NCI-H524 treated with DMSO at 0.1 percent for 48 hours (cell line): ENCODE results near the gene MPG.
A peak's percentile ranks its signal among the peaks of the same experiment; 100 is the strongest.
"Not testable (repeated sequence)": the region's sequence is repeated elsewhere in the genome, so short reads cannot be mapped to it uniquely, and the experiment has no call there.

Experiments used
- DNase-seq: peaks from one replicate; lab custom pipeline; 2025; lab: John Stamatoyannopoulos, UW

Gene MPG, protein sequence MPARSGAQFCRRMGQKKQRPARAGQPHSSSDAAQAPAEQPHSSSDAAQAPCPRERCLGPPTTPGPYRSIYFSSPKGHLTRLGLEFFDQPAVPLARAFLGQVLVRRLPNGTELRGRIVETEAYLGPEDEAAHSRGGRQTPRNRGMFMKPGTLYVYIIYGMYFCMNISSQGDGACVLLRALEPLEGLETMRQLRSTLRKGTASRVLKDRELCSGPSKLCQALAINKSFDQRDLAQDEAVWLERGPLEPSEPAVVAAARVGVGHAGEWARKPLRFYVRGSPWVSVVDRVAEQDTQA

DNA sequence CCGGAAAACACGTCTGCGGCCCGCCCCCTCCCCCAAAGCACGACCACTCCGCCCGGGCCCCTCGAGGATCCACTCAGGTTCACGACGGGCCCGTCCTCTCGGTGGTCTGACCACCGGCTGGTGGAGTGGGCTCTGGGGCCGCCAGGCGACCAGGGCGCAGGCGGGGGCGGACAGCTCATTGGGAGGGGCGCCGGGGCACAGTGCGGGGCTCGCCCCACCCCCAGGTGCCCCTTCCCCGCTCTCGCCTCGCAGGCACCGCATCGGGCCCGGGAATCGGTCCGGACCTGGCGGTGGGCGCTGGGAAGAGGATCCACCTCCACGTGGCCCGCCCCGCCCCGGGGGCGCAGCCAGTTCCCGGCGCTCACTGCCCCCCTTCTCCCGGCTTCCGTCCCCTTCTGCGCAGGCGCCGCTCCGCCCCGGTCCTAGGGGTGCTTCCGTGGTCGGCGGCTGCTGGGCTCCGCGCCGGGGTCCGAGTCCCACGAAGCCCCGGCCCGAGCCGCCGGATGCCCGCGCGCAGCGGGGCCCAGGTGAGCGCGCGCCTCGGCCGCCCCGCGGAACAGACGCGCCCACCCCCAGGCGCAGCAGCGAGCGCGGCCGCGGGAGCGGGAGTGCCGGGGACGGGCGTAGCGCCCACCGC is at the start of gene MPG:
MPG (plus strand) TSS at position 419 of the 637 bp plus-strand sequence; CDS start at position 504, 85 bp downstream.
- peak; percentile 36 for DNase-seq

DNA sequence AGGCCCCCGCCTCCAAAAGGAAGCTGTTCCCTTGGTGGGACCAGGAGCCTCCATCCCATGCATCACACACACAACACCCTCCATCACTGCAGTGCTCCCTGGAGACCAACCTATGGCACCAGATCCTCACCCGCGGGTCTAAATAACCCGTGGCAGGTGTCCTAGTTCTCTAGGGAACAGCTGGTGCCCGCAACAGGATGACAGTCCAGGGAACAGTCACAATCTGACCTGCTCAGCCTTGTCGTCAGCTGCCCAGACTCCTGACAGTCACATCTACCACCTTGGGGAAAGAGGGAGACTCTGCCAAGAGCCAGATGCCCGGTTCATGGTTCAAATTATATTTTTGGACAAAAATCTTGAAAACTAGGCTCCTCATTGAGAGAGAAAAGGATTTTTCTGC is 47.4 kb upstream of the MPG start:
- not testable (repeated sequence) for DNase-seq

DNA sequence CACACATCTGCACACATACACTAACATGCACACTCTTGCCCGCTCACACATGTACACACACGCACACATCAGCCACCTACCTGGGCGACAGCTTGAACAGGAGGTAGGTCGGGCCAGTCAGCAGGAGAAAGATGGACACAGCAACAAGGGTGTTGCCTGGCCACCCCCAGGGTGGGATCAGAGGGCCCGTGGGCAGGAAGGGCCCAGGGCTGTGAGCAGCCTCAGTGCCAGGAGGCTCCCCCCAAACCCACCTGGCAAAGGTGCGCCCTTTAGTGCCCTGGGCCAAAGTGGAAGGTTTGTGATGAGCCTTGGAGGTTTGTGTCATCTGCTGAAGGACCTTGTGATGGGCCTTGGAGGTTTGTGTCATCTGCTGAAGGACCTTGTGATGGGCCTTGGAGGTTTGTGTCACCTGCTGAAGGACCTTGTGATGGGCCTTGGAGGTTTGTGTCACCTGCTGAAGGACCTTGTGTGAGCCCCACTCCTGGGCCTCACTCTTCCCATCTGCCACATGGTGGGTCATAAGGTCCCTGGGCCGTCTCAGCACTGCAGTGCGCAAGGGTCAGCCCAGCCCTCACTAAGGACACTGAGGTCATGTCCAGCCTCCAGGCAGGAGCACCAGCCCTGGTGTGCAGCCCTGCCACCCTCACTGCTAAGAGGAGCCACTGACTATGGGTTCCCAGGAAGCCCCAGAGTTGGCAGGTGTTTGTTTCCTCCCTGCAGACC is 44.7 kb upstream of the MPG start:
- not testable (repeated sequence) for DNase-seq

DNA sequence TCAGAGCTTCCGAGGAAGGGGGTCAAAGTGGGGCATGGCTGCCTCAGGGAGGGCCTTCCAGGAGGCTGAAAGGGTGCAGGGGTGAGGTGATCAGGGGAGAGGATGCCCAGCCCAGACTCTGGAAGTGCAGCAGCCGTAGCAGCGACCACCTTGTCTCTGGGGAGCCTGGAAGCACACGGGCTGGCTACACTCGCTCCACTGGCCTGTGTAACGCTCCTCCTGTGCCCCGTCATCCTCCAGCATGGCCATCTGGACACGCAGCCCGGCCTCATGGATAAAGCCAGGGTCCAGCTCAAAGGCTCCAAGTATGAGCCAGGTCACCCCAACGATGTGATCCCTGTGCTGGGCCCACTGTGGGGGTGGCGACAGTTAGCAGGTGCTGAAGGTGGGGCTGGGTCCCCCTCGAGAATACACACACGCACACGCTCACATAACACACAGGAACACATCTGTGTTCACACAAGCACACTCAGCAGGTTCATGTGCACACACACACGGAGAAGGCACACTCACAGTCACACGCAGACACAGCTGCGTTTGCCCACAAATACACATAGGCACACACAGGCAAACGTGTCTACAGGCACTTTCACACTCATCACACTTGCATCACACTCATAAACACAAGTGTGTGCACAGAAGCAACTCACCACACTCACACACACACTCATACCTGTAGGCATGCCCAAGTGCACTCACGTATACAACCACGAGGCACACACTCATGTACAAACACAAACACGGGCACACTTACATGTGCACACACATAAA is 44.0 kb upstream of the MPG start:
- DNase-seq: no peak

- no peak for DNase-seq
Measured at GRCh38 chr16:34648-34987, 43.4 kb upstream of the MPG start.

- DNase-seq: no peak
Measured at GRCh38 chr16:35011-35677, 42.9 kb upstream of the MPG start.

GRCh38 chr16:35678-36305 is 42.2 kb upstream of the MPG start:
- DNase-seq: no peak

GRCh38 chr16:36336-36984 is 41.6 kb upstream of the MPG start:
- no peak for DNase-seq

- DNase-seq: no peak
Measured at GRCh38 chr16:37511-37910, 40.5 kb upstream of the MPG start.

DNA sequence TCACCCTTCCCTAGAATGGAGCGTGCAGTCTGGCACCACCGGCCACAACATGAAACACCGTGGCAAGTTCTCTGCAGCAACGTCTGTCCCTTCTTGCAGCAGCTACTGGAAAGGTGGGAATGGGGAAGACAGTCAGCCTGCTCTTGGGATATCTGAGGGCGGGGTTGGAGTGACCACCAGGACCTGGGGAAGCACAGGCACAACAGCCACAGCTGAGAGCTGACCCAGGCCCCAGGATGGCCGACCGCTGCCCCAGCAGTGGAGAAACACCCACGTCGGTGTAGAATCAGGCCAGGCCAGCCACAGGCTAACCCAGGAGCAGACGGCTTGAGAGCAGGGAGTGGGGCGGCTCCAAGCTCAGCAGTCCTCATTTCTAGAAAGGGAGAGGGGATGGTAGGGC is 39.8 kb upstream of the MPG start:
- DNase-seq: not testable (repeated sequence)

GRCh38 chr16:38941-39892 is 38.8 kb upstream of the MPG start:
- DNase-seq: no peak

DNA sequence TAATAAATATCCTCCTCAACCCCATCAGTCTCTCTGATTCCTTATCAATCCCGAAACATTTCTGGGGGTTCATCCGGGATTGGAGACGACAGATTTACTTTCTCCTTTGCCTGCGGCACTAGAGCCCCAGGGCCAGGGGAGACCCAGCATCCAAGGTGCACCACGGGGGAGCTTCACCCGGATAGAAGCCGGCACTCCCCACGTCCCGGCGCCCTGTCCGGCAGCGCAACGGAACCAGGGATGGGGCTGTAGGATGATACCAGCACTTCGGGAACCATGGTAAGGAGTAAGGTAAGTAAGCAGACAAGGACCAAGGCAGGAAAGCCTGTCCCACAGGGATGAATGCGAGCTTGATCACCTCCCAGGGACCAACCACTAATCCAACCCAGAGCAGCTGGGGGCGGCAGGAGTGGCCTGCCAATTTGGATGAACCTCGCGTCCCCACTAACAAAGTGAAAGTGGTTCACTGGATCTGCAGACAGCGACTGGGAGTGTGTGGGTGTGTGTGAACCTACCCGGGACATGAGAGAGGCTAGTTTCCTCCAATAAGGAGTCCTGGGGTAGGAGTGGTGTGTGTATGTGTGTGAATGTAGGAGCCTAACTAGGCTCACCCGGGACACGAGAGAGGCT is 36.5 kb upstream of the MPG start:
- DNase-seq: no peak

DNA sequence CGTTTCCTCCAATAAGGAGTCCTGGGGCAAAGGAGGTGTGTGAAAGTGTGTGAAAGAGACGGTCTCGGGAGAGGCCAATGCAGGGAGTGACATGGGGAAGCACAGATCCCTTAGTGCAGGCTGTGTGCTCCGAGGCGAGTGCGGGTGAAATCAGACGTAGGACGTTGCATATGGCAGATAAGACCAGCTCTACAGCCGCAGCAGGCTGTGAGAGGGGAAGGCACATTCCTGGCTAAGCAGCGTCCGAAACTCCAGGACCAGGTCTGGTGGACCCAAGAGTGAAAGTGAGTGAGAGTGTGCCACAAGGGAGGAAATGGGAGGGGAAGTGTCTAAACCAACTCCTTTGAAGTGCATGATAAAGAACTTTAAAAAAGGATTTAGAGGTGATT is 36.0 kb upstream of the MPG start:
- no peak for DNase-seq

DNA sequence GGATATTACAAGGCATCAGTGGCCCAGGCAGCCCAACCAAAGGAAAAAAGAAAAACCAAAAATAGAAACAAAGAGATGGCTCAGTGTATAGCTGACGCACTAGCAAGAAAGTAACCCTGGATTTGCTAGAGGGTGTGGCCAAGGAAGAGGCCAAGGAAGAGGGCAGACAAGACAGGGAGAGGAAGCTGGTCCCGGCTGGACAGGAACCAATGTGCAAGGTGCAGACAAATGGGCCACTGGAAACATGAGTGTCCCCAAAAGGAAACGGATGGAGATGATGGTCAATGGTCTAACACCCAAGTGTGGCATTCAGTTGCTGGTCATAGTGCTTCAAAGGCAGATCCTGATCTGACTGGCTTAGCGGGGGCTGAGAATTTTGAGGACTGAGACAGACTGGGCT is 35.3 kb upstream of the MPG start:
- DNase-seq: no peak

GRCh38 chr16:43294-43693 is 34.7 kb upstream of the MPG start:
- DNase-seq: no peak

DNA sequence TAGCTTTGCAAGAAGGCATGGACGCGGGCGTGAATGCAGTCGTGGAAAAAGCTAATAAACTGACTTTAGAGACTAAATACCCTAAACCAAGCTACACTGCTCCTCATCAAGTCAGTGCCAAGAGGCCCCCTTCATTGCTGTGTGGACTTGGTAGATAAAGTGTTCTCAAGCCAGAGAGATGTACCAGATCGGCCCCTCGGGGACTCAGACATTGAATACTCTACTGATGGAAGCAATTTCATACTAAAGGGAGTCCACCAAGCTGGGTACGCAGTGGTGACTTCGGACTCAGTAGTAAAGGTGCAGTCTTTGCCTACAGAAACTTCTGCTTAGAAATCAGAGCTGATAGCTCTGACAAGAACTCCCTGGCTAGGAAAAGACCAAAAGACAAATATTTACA is 33.4 kb upstream of the MPG start:
- DNase-seq: no peak

DNA sequence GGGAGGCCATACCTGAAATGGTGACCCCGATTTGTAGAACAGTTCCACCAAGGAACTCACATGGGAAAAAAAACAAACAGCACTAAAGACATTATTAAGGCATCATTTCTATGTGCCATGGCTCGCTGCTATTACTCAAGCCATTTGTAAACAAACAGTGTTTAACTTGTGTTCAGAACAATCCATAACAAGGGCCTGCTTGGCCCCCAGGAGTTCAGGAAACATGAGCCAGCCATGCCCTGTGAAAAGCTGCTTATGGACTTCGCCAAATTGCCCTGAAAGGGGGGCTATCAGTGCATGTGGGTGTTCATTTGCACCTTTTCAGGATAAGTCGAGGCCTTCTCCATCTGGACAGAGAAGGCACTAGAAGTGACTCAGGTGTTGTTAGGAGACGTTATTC is 32.6 kb upstream of the MPG start:
- no peak for DNase-seq

DNA sequence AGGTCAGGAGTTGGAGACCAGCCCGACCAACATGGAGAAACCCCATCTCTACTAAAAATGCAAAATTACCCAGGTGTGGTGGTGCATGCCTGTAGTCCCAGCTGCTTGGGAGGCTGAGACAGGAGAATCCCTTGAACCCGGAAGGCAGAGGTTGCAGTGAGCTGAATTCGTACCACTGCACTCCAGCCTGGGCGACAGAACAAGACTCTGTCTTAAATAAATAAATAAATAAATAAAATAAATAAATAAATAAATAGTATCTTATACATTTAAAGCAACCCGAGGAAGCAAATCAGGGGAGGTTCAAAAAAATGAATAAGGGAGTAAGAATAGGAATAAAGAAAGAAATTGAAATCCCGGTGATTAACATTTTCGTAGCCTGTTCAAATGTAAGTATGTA is 31.5 kb upstream of the MPG start:
- not testable (repeated sequence) for DNase-seq

DNA sequence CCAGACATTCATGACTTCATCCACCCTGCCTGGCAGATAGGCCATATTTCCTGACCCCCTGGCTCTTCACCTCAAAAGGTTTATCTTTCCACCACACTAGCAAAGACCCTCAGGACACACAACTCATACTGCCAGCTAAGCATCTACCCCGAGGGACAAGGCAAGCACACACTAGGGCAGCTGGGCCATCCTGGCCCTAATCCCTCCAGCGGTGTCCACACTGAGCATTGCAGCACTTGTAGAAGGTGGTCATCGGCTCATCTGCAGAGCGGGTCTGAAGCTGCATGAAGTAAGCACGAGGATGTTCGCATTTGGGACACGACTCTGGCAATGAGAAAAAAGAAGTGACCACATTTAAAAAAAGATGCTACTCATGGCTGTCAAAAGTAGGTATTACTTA is 30.8 kb upstream of the MPG start:
- no peak for DNase-seq
